GM12801 (cell line): ENCODE data around the gene INPP5A.

Source experiments
- TF ChIP-seq, protein P1 (sequence below): IDR thresholded peaks from one replicate; pipeline ENCODE4 v1.5.1; 2011; ENCODE audit warnings: control low read depth; ENCODE audit not compliant: insufficient read length; ENCODE audit errors: extremely low read depth

The INPP5A gene

DNA sequence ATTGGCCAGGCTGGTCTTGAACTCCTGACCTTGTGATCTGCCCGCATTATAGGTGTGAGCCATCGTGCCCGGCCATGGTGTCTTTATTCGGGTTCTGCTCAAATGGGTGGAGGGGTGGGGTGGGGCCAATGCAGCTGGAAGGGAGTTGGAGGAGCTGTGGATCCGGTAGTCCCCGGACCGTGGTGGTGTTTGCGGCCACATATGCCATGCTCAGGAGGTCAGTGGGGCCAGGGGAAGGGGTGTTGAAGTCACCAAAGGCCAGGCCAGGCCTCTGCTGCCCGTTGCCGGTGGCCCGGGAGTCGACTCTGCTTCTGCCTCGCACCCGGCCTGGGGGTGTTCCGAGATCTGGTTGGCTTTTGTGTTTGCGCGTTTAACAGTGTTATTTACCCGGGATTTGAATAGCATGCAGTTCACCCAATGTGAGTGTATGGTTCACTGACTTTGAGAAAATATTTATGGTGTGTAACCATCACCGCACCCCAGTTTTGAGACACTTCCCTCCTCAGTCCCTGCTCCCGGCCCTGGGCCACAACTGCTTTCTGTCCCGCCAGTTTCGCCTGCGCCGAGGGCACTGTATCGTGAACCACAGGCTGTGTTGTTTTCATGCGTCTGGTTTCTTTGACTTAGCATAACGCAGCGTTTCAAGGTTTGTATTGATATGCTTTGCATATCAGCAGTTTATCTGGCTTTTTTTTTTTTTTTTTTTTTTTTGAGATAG lies 10.7 kb downstream of the INPP5A start:
- TF ChIP-seq, protein P1, sequence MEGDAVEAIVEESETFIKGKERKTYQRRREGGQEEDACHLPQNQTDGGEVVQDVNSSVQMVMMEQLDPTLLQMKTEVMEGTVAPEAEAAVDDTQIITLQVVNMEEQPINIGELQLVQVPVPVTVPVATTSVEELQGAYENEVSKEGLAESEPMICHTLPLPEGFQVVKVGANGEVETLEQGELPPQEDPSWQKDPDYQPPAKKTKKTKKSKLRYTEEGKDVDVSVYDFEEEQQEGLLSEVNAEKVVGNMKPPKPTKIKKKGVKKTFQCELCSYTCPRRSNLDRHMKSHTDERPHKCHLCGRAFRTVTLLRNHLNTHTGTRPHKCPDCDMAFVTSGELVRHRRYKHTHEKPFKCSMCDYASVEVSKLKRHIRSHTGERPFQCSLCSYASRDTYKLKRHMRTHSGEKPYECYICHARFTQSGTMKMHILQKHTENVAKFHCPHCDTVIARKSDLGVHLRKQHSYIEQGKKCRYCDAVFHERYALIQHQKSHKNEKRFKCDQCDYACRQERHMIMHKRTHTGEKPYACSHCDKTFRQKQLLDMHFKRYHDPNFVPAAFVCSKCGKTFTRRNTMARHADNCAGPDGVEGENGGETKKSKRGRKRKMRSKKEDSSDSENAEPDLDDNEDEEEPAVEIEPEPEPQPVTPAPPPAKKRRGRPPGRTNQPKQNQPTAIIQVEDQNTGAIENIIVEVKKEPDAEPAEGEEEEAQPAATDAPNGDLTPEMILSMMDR, result no peak

- TF ChIP-seq, protein P1, result no peak
Measured at GRCh38 chr10:132548869-132549268, 11.3 kb downstream of the INPP5A start.

GRCh38 chr10:132549371-132549770 lies 11.8 kb downstream of the INPP5A start:
- TF ChIP-seq, protein P1, result no peak

DNA sequence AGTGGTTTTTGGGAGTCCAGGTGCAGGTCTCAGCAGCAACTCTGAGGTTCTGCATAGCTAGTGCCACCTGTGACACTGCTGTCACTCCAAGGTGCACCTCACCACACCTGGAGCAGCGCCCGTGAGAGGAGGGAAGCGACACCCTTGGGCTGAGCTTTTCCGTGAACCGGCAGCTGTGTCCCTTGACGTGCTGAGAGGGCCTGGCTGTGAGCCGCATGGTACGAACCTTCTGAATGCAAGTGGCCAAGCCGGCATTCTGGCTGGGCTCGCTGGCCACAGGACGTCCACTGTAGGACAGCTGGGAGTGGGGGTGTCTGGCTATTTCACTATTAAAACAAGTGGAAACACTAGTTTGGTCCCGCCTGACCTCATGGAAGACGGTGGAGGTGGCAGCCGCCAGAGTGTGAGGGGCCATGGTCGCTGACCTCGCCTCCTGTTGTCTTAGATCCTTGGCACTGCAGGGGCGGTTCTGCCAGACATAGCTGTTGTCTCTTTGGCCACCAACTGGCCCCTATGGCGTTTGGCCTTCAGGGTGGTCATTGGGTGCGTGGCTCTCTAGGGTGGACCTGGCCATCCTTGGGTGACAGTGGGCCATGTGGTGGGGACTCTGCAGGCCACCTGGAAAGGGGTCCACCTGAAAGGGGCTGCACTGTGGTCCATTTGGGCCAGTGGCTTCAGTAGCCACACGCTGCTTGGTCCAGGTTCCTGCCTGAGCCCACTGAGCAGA lies 12.9 kb downstream of the INPP5A start:
- TF ChIP-seq, protein P1, result no peak

- TF ChIP-seq, protein P1, result no peak
Measured at GRCh38 chr10:132551093-132551807, 13.7 kb downstream of the INPP5A start.

DNA sequence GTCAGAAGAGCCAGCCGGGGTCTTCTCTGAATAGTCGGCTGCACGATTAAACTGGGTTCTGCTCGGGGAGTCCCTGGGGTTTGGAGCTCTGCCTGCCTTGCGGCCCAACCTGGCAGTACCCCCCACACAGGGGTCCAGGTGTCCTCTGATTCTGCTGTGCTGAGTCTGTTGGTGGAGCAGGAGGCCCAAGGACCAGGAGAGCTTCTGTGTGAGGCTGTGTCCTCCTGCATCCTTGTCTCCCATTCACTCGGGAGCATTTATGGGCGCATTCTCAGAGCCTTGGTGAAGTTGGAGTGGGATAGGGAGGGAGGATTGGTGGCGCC lies 14.2 kb downstream of the INPP5A start:
- TF ChIP-seq, protein P1, result no peak
